ENCODE data around the gene C1QTNF1.

Gene C1QTNF1

GRCh38 chr17:79097226-79098055 is 73.5 kb downstream of the C1QTNF1 start:
- no peak for DNase-seq

GRCh38 chr17:79098282-79098867 is 74.4 kb downstream of the C1QTNF1 start:
- DNase-seq: no peak

Data from hematopoietic multipotent progenitor cell treated with erythropoietin and hydrocortisone succinate and interleukin-3 and kit ligand, for 4 days (in vitro differentiated cells).